Measurements from ENCODE around the gene FBLN1.

FBLN1 gene

GRCh38 chr22:45640291-45640940 is 137.7 kb downstream of the FBLN1 start:
- peak; percentile 13 for DNase-seq (ENCODE audit: low spot score)

GRCh38 chr22:45640941-45641621 is 138.4 kb downstream of the FBLN1 start:
- no peak for DNase-seq (ENCODE audit: low spot score)

GRCh38 chr22:45642986-45643385 is 140.3 kb downstream of the FBLN1 start:
- no peak for DNase-seq (ENCODE audit: low spot score)

GRCh38 chr22:45644714-45645113 is 142.0 kb downstream of the FBLN1 start:
- peak; percentile 25 for DNase-seq (ENCODE audit: low spot score)

GRCh38 chr22:45645150-45645525 is 142.5 kb downstream of the FBLN1 start:
- DNase-seq (ENCODE audit: low spot score): peak; percentile 45

- peak; percentile 69 for DNase-seq (ENCODE audit: low spot score)
These were observed 143.1 kb downstream of the FBLN1 start for GRCh38 chr22:45645526-45646414.

- DNase-seq (ENCODE audit: low spot score): no peak
These were observed 145.0 kb downstream of the FBLN1 start for GRCh38 chr22:45647532-45648225.

- DNase-seq (ENCODE audit: low spot score): no peak
These were observed 145.8 kb downstream of the FBLN1 start for GRCh38 chr22:45648301-45649117.

GRCh38 chr22:45649809-45650208 is 147.1 kb downstream of the FBLN1 start:
- DNase-seq (ENCODE audit: low spot score): no peak

GRCh38 chr22:45650721-45651120 is 148.0 kb downstream of the FBLN1 start:
- DNase-seq (ENCODE audit: low spot score): no peak

All from kidney tubule cell (primary cell).